Upper lobe of left lung (tissue), 4 donors: Measurements from ENCODE around the gene ZBTB11.

Experiments
- CTCF ChIP-seq, 6 experiments: fragments of 450-650 bp in 4 of 6; fragments of 200-600 bp in 2 of 6; sonication (generic) in 2 of 6; IDR thresholded peaks; one replicate each; pipeline ENCODE4 v1.5.1; 2016 to 2019; ENCODE audit warnings: antibody characterized with exemption in 6 of 6
- EP300 ChIP-seq, 4 donors: sonication (generic); formaldehyde crosslinking; IDR thresholded peaks; one replicate each; pipeline ENCODE4 v1.5.1; 2017; ENCODE audit warnings: antibody characterized with exemption in 4 of 4, control low read depth in 2 of 4
- POLR2A ChIP-seq, 4 donors: fragments of 450-650 bp; IDR thresholded peaks; one replicate each; pipeline ENCODE4 v1.5.1; 2016 to 2017; ENCODE audit warnings: antibody characterized with exemption in 4 of 4, mild to moderate bottlenecking in 2 of 4
- POLR2AphosphoS5 ChIP-seq, 2 donors: sonication (generic); formaldehyde crosslinking; IDR thresholded peaks; one replicate each; pipeline ENCODE4 v1.5.1; 2017; ENCODE audit warnings: antibody characterized with exemption in 2 of 2

- TF ChIP-seq POLR2A (IDR thresholded peaks at IDR 0.05) (no peak), CTCF (IDR thresholded peaks at IDR 0.05) (no peak), POLR2AphosphoS5 (IDR thresholded peaks at IDR 0.05) (no peak), EP300 (IDR thresholded peaks at IDR 0.05) (no peak)
Observed at GRCh38 chr3:101619734-101620133, 57.2 kb downstream of the ZBTB11 start.
